Stimulated activated CD4-positive, alpha-beta T cell treated with anti-CD3 and anti-CD28 coated beads, Interleukin-1b, Interleukin-23, amount 100 ng/mL, for 48 hours (primary cell): ENCODE data around the gene CHD1.
A peak's percentile ranks its signal among the peaks of the same experiment; 100 is the strongest.

ENCODE experiments used
- DNase-seq: peaks from one replicate; pipeline ENCODE4 v3.0.0-alpha.2; 2020

The CHD1 gene

DNA sequence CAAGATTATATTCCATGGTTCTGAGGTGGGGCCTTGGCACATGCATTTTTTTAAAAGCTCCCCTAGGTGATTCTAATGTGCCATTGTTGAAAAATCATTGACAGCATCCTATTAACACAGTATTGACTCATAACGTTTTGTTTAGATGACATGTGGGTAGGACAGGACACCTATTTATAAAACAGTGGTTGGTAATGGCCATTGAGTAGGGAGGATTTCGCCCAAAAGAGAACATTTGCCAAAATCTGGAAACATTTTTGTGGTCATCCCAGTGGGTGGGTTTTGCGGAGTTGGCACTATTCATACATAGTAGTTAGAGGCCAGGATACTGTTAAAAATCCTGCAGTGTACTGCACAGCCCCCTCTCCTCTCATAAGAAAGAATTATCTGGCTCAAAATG, 6.4 kb upstream of the CHD1 start:
- no peak for DNase-seq

DNA sequence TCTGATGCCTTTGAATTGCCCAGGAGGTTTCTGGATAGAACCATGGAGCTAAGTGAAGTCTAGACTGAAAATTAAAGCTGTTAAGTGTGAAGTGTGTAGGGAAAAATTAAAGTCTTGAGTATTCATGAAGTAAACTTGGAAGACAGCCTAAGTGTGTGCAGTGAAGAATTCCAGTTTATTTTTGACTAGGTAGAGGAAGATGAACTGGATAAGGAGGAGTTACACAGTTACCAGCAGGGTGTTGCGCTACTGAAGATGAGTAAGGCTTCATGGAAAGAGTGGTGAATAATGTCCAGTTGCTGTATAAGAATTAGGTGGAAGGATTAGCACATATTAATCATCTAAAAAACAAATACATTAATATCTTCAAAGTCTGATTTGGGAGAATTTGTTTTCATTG, 5.7 kb upstream of the CHD1 start:
- no peak for DNase-seq

DNA sequence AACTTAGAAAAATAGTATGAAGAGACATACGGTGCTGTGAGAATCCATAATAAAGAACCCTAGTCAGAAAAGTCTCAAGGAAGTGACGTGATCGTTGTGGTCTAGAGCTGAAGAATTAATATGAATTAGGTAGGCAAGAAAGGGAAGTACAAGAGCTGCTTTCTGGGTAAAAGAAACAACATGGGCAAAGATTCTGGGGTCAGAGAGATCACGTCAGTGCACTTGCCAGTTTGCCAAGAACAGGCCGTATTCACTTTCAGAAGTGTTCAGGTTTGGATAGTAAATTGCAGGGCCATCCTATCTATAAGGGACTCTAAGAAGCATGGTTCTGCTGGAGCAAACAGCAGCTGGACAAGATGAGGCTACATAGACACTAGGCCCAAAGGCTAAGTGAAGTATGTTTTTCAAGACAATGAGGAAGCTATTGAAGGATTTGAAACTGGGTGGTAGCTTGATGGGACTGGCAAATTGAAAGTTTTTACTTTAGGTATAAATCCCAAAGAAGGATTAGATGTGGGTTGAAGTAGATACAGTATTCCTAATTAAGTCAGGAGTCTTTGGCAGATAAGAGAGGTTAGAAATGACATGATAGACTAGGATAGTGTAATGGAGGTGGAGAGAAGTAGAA, 4.8 kb upstream of the CHD1 start:
- no peak for DNase-seq

DNA sequence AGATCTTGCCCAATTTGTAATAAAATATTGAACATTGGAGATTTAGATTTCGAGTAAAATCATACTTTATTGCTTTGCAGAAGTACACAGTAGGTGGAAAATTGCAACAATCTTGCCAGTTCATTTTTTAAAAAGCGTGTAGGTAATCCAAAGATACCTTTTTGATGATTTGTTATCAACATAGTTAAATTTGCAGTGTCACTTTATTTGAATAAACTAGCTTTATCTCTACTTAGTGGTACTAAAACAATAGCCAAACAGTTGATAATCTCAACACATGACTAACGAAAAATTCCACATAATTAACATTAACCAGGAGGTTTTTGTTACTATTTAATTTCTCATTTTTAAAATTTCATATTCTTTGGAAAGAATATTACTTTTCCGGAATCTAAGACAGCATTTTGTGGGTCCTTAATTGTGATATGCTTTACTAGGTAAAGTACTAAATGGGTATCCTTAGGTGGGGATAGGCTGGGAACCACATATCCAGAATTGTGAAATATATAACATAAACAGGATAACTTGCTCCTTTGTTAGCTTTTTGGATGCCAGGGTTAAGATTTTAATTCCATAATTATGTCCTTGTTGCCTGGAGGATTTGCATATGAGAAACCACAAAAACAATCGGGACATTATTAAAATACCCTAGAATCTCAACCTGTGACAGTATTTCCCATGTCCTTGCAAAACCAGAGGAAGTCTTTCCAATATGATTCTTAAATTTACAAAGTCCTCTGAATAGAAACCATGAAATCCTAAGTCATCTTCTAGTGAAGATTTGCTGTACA, 2.4 kb upstream of the CHD1 start:
- no peak for DNase-seq

DNA sequence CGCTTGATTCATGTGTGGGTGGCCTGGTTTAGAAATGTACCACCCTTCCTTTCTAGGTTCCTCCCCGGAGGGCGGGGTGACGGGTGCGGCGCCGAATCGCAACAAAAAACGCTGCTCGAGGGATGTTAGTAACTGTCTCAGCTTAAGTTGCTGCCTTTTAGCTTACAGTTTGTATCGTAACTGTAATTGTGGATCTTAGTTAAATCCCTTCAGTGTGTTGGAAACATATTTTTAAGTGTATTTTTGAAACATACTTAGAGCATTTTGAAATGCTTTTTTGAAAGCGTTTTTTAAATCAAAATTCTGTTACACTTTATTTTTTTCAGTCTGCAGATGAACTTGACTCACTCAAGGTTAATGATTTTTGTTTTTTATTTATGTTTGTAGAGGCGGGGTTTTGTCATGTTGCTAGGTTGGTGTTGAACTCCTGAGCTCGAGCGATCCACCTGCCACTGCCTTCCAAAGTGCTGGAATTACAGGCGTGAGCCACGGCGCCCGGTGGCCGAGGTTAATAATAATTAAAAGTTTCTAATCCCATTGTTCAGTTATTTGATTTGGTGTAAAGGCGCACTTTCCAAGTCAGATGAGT, 997 bp upstream of the CHD1 start:
- no peak for DNase-seq

DNA sequence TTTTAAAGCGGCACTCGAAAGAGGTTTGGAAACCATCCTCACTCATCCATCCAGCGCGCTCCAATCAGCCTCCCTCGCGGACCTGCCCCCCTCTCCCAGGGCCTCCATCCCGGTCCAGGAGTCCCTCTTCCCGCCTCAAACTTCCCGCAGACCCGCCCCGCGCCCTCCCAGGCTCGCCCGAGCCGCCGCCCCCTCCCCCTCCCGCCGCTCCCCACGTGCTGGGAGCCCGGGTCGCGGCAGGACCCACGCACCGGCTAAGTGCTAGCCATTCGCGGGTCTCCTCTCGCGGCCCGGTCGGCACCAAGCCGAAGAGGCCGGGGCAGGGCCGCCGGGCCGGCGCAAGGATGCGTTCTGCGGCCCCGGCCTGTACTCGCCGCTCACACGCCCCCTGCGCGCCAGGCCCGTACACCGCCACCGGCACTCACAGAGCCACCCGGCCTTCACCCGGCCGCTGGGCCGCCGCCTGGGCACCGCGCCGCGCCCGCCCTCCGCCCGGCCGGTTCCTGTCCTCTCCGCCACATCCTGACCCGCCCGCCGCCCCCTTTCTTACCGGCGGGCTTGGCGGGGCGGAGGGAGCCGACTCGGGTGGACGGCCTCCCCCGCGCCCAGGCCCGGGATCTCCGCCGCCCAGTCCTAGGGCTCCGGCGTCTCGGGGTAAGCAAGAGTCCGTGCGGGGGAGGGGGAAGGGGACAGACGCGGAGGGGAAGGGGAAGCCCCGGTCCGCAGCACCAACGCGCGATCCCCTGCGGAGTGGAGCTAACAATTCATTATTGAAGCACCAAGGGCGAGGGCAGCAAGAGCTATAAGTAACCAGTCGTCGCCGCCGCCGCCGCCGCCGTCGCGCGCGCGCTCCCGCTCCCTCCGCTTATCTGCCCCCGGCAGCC, 576 bp downstream of the CHD1 start:
- DNase-seq, result peak; percentile 45

DNA sequence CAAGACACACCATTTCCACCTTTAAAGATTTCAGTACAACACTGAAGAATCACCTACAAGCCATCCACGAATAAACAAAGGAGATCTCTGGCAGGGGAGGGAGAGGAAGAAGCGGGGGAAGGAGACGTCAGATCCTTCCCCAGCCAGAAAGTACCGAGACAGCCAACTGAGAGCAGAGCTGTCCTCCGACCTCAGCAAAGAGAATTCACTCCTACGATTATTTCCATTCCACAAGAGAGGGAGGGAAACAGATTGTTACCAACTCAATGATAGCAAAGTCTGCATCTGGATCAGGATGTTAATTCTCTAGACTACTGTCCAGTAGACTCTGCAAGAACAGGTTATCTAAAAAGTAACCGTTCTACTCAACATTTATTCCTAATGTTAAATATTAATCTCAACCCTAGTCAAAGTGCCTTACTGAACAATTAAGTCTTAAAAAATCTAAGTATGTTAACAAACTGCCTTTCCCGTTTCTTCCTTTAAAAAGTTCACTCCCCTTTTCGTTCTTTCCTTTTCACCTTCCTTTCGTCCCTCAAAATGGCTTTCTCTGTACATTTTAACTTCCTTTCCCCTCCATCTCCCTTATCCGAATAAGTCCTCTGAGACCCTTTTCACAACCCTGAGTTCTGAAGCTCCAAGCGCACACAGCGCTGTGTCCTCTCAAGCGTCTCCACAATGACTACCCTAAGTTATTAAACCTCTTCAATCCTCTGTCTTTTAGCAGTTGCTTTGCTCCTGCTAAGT, 1.4 kb downstream of the CHD1 start:
- DNase-seq, result peak; percentile 62

DNA sequence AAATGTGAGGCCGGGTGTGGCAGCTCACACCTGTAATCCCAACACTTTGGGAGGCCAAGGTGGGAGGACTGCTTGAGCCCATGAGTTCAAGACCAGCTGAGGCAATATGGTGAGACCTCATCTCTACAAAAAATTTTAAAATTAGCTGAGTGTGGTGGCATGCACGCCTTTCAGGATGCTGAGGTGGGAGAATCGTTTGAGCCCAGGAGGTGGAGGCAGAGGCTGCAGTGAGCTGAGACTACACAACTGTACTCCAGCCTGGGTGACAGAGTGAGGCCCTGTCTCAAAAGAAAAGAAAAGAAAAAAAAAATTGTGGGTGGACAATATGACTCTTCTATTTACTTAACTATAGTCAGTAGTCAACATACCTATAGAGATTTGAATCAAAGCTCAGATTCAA, 4.8 kb downstream of the CHD1 start:
- no peak for DNase-seq

DNA sequence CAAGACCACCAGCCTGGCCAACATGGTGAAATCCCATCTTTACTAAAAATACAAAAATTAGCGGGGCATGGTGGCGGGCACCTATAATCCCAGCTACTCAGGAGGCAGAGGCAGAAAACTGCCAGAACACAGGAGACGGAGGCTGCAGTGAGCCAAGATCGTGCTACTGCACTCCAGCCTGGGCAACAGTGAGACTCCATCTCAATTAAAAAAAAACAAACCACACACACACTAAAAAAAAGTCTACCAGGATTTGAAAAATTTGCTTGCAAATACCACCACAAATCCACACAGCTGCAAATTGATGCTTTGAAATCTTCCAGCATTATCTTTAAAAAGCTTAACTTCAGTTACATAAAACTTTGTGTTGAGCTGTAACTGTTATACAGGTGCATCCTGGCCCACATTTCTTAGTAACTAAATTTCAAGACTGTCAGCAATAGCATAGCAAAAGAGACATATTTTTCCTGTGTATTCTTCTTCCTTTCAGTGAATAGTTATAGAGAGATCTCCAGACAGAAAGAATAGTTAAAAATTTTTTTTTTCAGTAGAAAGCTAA, 6.8 kb downstream of the CHD1 start:
- DNase-seq, result no peak

DNA sequence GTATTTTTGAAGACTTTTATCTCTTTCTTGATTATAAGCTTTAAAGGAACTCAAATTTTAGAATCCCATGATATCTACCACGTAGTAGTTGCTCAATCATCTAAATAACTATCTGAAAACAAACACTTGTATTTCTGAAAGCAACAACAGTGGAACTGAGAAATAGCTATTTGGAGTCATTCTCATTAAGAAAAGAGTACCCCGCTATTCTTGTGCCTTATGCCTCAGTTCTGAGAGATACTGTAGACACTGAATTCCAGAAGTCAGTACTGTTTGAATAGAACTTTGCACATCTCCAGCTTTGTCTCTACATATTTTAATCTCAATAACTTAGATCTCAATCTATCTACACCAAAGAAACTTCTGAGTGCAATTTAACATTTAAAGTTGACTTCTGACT, 11.4 kb downstream of the CHD1 start:
- no peak for DNase-seq

DNA sequence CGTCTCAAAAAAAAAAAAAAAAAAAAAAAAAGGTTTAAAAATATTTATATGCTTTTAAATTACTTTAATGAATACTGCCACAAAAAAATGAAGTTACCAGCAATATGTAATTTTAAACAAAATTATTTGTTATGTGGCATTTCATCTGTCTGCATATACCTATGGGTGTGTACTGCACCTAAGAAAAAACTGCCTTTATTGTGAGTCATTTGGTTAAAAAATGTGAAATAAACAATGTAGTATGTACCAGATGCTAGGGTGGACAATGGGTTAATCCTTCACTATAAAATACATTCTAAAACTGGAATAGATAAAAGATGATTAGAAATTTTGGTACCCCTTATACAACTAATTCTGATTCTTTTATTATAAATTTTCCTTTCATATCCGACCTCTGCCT, 12.3 kb downstream of the CHD1 start:
- DNase-seq, result no peak

GRCh38 chr5:98913911-98914310, 14.9 kb downstream of the CHD1 start:
- DNase-seq, result no peak

DNA sequence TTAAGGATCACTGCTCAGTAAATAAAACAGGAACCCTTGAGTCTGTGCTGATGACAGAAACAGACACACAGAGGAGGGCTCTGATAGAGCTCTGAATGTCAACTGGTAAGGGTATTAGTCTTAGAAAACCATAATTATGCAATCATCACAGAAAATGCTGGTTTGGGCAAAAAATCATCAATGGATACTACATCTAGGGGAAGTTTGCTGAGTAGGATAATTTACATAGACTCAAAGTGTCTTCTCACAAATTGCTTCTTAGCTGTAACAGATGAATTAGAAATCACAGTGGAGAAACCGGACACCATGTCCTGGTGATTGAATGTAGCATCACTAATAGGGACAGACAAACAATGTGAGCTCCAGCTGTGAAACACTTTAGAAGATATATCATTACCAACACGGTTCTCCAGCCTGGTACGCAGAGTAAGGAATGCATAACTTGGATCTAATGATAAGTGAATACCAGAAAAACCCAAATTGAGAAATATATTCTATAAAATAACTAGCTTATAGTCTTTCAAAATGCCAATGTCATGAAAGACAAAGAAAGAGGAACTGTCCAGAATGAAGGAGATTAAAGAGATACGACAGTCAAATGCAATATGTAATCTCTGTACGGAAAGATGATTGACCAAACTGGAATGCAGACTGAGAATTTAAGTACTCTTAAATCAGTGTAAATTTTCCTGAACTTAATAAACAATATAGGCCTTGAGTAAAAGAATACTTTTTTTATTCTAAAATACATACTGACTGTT, 17.3 kb downstream of the CHD1 start:
- DNase-seq, result no peak

DNA sequence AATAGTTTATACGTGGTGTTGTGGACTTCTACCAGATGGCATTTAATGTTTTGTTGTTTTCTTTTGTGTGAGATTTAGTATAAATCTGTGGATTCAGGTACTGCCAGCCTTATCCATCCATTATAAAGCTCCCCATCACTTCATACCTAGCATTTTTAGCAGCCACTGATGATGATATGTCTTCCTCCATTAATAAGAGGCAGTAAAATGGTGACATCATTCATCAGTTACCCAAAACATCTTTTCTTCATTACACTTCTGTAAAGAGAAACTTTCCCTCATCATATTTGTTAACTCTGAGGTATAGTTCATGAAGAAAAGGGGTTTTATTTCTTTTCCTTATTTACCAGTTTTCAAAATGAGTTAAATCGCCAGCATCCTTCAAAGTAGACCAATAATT, 19.4 kb downstream of the CHD1 start:
- DNase-seq, result no peak

- no peak for DNase-seq
Measured at GRCh38 chr5:98907951-98908350, 20.9 kb downstream of the CHD1 start.

GRCh38 chr5:98906756-98907355, 22.0 kb downstream of the CHD1 start:
- no peak for DNase-seq

- DNase-seq, result no peak
Measured at GRCh38 chr5:98905857-98906688, 22.7 kb downstream of the CHD1 start.

- peak; percentile 19 for DNase-seq
Measured at GRCh38 chr5:98904780-98905179, 24.0 kb downstream of the CHD1 start.

- DNase-seq, result no peak
Measured at GRCh38 chr5:98902733-98903132, 26.1 kb downstream of the CHD1 start.

GRCh38 chr5:98899456-98899855, 29.4 kb downstream of the CHD1 start:
- no peak for DNase-seq
